GM19351 (cell line): ENCODE measurements around the gene ANO9.
"Not testable (repeated sequence)": the region's sequence is repeated elsewhere in the genome, so short reads cannot be mapped to it uniquely, and the experiment has no call there.

Experiments
- ATAC-seq: cut with Tn5 transposase; IDR thresholded peaks from one replicate; pipeline ENCODE4 v1.9.1; 2021; ENCODE audit warnings: mild to moderate bottlenecking, moderate library complexity; ENCODE audit not compliant: unreplicated experiment

The ANO9 gene

DNA sequence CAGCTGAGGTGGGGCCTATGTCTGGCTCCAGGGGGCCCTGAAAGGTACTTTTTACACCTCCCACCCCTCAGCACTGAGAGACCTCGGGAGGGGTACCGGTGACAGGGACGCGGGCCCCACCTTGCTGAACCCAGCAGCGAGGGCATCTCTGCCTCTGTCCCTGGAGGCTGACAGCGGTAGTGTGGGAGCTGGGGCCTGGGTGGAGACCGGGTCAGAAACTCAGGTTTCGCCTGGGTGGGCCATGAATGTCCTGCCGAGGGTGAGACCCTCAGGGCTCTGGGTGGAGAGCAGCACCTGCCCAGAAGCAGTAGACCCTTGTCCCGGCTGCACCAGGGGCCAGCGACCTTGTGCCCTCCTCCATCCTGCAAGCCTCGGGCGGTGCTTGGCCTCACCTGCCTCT, 30.5 kb upstream of the ANO9 start:
- no peak for ATAC-seq

GRCh38 chr11:471468-472145, 29.8 kb upstream of the ANO9 start:
- no peak for ATAC-seq

GRCh38 chr11:469684-470560, 28.1 kb upstream of the ANO9 start:
- no peak for ATAC-seq

GRCh38 chr11:469026-469683, 27.3 kb upstream of the ANO9 start:
- not testable (repeated sequence) for ATAC-seq

DNA sequence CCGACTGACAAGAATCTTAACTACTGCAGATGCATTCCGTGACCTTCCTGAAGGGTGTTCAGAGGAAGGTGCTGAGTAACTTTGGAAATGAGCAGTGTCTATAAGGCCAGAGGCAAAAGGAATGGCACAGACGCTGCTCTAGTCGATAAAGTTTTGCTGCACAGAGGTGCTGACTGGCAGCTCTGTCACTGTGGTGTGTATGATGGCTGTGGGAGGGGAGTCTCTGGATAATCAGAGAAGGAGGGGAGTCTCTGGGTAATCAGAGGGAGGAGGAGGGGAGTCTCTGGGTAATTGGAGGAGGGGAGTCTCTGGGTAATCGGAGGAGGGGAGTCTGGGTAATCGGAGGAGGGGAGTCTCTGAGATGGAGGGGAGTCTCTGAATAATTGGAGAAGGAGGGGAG, 26.7 kb upstream of the ANO9 start:
- ATAC-seq, result no peak

GRCh38 chr11:468036-468435, 26.2 kb upstream of the ANO9 start:
- ATAC-seq, result no peak

- ATAC-seq, result no peak
Measured at GRCh38 chr11:465896-466530, 24.2 kb upstream of the ANO9 start.

DNA sequence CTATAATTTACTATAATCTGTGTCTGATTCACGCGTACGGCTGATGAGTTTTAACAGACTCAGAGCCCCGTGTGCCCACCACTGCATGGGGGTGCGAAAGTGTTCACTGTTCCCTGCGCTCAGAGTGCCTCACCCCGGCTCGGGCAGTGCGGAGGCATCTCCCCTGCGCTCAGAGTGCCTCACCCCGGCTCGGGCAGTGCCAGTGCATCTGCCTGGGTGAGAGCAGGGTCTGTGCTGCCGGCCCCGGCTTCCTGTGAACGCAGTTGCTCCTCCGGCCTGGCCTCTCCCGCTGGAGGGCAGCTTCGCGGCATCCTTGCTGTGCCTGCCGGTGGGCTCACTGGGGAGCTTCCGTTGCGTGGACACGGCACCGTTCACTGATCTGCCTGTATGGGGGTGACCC, 22.5 kb upstream of the ANO9 start:
- ATAC-seq, result no peak

DNA sequence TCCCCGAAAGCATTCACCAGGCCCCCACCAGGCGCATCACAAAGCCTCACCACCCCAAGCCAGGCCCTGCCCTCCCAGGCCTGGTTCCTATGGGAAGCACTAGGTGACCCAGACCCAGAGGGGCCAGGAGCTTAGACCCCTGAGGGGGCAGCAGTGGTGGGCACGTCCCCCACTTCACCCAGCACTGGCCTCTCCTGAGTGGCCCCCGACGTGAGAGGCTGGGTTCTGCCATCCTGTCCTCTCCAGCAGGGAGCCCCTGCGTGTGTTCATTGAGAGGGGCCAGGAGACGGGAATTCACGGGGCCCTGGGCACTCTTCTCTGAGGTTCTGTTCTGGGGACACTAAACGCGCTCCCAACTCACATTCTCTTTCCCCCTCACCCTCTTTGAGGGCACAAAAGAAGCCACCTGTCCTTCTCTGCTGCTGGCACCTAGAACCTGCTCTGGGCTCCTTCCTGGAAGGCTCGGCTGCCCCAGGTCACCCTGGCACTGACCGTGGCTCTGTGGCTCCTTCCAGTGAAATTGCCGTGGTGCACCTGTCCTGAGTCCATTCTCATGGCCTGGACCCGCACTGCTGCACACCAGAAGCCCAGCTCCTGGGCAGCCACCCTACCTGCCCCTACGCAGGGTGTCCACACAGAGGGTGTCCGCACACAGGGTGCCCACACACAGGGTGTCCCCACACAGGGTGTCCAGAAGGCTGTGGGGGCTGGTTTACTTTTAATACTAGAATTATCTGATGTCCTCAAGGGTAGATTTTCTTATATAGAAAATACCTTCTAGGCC, 20.5 kb upstream of the ANO9 start:
- ATAC-seq, result no peak

GRCh38 chr11:461626-462025, 19.8 kb upstream of the ANO9 start:
- ATAC-seq, result no peak

DNA sequence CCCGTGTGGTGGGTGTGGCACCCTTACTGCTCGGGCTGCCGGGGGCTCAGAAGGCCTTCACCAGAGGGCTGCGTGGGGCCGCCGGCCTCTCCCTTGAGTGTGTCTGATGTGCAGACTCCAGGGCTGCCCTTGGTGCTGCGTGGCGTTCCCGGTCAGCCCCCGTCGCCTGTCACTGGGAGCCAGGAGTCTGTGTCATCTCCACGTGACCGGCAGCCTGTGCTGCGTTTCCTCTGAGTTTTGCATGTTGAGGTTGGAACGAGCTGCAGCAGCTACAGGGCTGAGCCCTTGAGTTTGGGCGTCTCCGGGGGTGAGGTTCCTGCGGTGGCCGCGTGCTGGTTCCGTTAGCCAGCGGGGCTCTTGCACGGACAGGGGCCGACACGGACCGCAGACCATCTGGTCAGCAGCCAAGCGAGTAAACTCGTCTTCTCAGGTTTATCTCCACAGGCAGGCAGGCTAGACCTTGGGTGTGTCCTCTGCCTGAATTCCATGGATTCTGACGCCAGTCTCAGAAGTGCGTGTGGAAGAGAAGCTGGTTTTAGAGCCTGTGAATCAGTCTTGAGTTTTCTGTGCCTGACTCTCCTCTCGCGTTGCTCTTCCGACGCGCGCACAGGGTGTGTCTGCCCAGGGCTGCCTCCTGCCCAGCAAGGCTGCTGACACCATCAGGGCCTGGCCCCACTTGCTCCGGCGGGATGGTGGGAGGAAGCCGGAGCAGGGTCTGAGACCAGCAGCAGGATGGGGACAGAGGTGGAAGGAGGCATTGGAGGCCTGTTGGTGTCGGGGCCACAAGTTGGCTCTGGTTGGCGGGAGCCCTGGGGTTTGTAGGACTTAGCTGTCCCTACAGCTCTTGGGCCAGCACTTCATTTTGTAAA, 18.8 kb upstream of the ANO9 start:
- ATAC-seq, result no peak

- ATAC-seq, result no peak
Measured at GRCh38 chr11:459511-460220, 17.9 kb upstream of the ANO9 start.

GRCh38 chr11:457111-457760, 15.4 kb upstream of the ANO9 start:
- no peak for ATAC-seq

GRCh38 chr11:456533-456932, 14.7 kb upstream of the ANO9 start:
- ATAC-seq, result peak; percentile 70

DNA sequence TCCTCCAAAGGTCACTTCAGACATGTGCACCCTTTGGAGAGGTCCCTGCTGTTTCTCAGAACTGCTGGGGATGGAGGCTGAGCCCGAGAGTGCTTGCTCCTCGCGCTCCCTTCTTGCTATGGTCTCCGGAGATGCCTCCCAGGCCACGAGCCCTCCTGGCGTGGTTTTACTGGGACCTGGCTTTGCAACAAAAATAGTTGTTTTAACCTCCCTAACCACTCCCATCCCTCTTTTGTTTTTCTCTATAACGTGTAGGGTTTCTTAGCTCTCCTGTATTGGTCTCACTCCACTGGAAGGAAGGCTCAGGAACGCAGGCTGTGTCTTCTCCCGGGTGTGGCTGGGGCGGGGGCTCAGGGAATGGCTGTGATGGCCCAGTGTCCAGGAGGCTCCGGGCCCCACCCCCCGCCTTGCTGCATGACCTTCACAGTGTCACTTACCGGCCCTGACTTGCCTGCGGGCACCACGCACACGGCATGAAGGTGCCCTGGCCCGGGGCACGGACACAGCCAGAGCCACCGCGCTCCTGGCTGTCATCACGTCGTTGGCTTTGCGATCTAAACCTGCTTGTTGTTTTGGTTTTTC, 13.8 kb upstream of the ANO9 start:
- no peak for ATAC-seq

DNA sequence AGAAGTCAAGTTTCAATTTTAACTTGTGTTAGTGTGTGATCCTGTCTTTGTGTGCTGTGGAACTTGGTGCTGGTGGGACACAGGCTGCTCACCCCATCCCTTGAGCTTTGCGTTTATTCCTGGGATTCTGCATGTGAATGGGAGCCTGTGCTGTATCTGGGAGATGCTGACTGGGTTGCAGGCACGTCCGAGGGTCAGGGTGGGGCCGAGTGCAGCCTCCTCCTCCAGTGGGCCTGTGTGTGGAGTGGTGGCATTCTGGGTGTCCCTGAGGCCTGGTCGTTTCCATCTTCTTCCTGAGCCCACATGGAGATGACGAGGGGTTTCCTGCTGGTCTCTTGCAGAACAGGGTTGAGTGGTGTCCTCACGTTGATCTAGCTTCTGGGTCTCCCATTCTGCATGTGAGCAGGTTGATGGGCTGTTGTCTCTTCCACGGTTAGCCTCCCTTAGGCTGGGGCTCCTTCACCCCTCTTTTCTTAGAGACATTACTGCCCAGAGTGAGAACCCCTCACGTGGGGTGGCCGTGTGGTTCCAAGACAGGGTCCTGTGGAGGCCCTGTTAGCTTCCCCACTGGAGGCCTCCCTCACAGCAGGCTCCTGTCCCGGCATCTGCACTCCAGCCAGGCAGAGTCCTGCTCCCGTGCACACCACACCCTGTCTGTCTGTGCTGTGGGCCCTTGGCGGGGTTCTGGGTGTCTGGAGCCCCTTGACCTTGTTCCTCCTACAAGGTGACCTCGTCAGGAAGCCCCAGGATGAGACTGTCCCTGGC, 13.2 kb upstream of the ANO9 start:
- ATAC-seq, result no peak

DNA sequence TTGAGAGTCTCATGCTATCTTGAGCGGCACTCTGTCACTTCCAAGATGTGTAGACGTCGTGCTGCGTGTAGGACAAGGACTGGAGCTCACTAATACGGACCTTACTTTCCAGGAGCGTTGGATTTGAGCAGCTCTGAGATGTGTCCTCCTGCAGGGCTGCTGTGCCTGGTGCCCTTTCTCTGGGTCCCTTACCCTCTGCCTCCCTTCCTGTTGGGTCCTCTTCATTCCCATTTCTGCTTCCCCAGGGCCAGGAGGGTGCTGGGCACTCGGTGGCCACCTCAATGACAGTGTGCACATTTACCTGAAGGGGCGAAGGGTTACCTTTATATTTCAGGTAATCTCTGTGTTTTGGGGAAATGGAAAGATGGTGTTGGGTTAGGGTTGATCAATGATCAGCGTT, 12.2 kb upstream of the ANO9 start:
- ATAC-seq, result no peak
